Measurements from ENCODE around the gene C4BPA. TPM values are rescaled to one million over a fixed set of nuclear protein-coding genes. Genes with fewer than 3 reads are reported as not detected.

Gene C4BPA
- total and polyA plus RNA-seq, 2 of the 4 experiments (the other 2 are of a cell fraction) = not detected

GRCh38 chr1:207115269-207115668, 11.2 kb downstream of the C4BPA start:
- H3K4ac ChIP-seq (ENCODE audit: low read depth, low read length) = no peak overlapping the region
- no peak overlapping the region for H4K91ac ChIP-seq (ENCODE audit: insufficient read depth, low read depth, low read length)
- H3K23ac ChIP-seq (ENCODE audit: low read depth, low read length) = no peak overlapping the region
- TF ChIP-seq CEBPB (IDR thresholded peaks at IDR 0.05; ENCODE audit: low read depth, low read length) = 0 out of 2 replicates have a peak, but pooled peaks have one; percentile 23
- no peak for TF ChIP-seq MAFK (IDR thresholded peaks at IDR 0.05; ENCODE audit: low read depth, low read length)
- no peak for ATAC-seq (ENCODE audit: low read depth)
- no peak overlapping the region for H2BK120ac ChIP-seq (ENCODE audit: low read depth, low read length)
- ChIA-PET POLR2A (ENCODE audit: unreplicated experiment) (no interaction called here), CTCF (no interaction called here)
- intact Hi-C loops (cut with micrococcal nuclease) = no loop called here
- no peak for DNase-seq
- H3K4me3 ChIP-seq (ENCODE audit: insufficient read depth, low read depth, low read length) = no peak overlapping the region
- no peak overlapping the region for H2BK5ac ChIP-seq (ENCODE audit: low read depth, low read length, poor library complexity, severe bottlenecking)
- no TSS peak for BruUV-seq (replicated peaks)
- dilution Hi-C loops (cut with HindIII; ENCODE audit: low sequenced_read_pairs, unreplicated experiment) = no loop called here
- no peaks in the 10 kb centered on the region for H3K79me1 ChIP-seq (ENCODE audit: low read depth in 1 of 2, low read length in 2 of 2)
- no peaks in the 10 kb centered on the region; the same call in 1 of the 2 replicates for H3K27me3 ChIP-seq (ENCODE audit: control insufficient read depth, insufficient read depth, low read length)
- no peak overlapping the region for H3K27ac ChIP-seq (ENCODE audit: insufficient read depth, low read length)
- H2AFZ ChIP-seq (replicated peaks; ENCODE audit: low read length, poor library complexity) = no peak overlapping the region
- H3K9ac ChIP-seq (ENCODE audit: low read depth, low read length) = no peak overlapping the region
- no peaks in the 10 kb centered on the region for H3K36me3 ChIP-seq (ENCODE audit: control insufficient read depth, insufficient read depth, low read length)
- no peak overlapping the region for H4K8ac ChIP-seq (ENCODE audit: low read depth in 2 of 2, low read length in 2 of 2)
- no CpG with 5 or more reads among the region's 5 CpGs for WGBS, 2 experiments (ENCODE audit: extremely low coverage in 2 of 2, insufficient read length in 1 of 2)
- in situ Hi-C loops (cut with MboI; ENCODE audit: low sequenced_read_pairs) = no loop called here
- H3K4me1 ChIP-seq (ENCODE audit: control insufficient read depth, insufficient read depth, low read length) = no peaks in the 10 kb centered on the region
- H3K56ac ChIP-seq (ENCODE audit: extremely low read depth, insufficient read depth, low read length) = no peak overlapping the region
- H3K4me2 ChIP-seq (ENCODE audit: low read depth, low read length) = no peak overlapping the region
- no peaks in the 10 kb centered on the region for H4K20me1 ChIP-seq (ENCODE audit: insufficient read depth, low read length)
- H4K5ac ChIP-seq (ENCODE audit: low read depth, low read length) = no peak overlapping the region
- no peaks in the 10 kb centered on the region for H3K9me1 ChIP-seq (ENCODE audit: insufficient read depth, low read length)
- H2AK9ac ChIP-seq (replicated peaks; ENCODE audit: low read depth, low read length, poor library complexity) = no peak overlapping the region
- H2BK20ac ChIP-seq (ENCODE audit: low read depth, low read length) = no peak overlapping the region
- H3K14ac ChIP-seq (replicated peaks; ENCODE audit: low read depth, low read length) = no peak overlapping the region
- H3K9me3 ChIP-seq (ENCODE audit: control insufficient read depth, insufficient read depth, low read length) = no peaks in the 10 kb centered on the region
- no peak overlapping the region for H3K18ac ChIP-seq (ENCODE audit: low read depth, low read length)
- H2BK15ac ChIP-seq (ENCODE audit: low read depth, low read length) = no peak overlapping the region
- H2AK5ac ChIP-seq (ENCODE audit: low read depth, low read length) = no peak overlapping the region

Data from IMR-90 (cell line).